Activated effector memory CD4-positive, alpha-beta T cell treated with Interleukin-2 at 50 U/mL for 16 hours (primary cell): ENCODE data around the gene LEF1.

Experiments
- DNase-seq: peaks from one replicate; pipeline ENCODE4 v3.0.0-alpha.2; 2020

LEF1 gene

GRCh38 chr4:108107729-108108382, 60.9 kb downstream of the LEF1 start:
- DNase-seq, result no peak

GRCh38 chr4:108107101-108107500, 61.6 kb downstream of the LEF1 start:
- no peak for DNase-seq

GRCh38 chr4:108106186-108106585, 62.5 kb downstream of the LEF1 start:
- DNase-seq, result no peak

GRCh38 chr4:108103099-108103862, 65.5 kb downstream of the LEF1 start:
- DNase-seq, result no peak

- no peak for DNase-seq
Measured at GRCh38 chr4:108100827-108101226, 67.9 kb downstream of the LEF1 start.

- no peak for DNase-seq
Measured at GRCh38 chr4:108099838-108100237, 68.9 kb downstream of the LEF1 start.

GRCh38 chr4:108097990-108098553, 70.7 kb downstream of the LEF1 start:
- no peak for DNase-seq

GRCh38 chr4:108094923-108095482, 73.7 kb downstream of the LEF1 start:
- DNase-seq, result no peak

GRCh38 chr4:108094131-108094530, 74.6 kb downstream of the LEF1 start:
- no peak for DNase-seq

GRCh38 chr4:108092288-108092687, 76.4 kb downstream of the LEF1 start:
- DNase-seq, result no peak

GRCh38 chr4:108087293-108087967, 81.3 kb downstream of the LEF1 start:
- no peak for DNase-seq

GRCh38 chr4:108081256-108081655, 87.5 kb downstream of the LEF1 start:
- no peak for DNase-seq

- DNase-seq, result peak; percentile 14
Measured at GRCh38 chr4:108080747-108081146, 88.0 kb downstream of the LEF1 start.

GRCh38 chr4:108078024-108078733, 90.6 kb downstream of the LEF1 start:
- DNase-seq, result no peak

- DNase-seq, result peak; percentile 46
Measured at GRCh38 chr4:108072300-108072699, 96.4 kb downstream of the LEF1 start.

GRCh38 chr4:108070775-108071174, 98.0 kb downstream of the LEF1 start:
- DNase-seq, result no peak

GRCh38 chr4:108068442-108068841, 100.3 kb downstream of the LEF1 start:
- no peak for DNase-seq

GRCh38 chr4:108060686-108061321, 107.9 kb downstream of the LEF1 start:
- no peak for DNase-seq

- no peak for DNase-seq
Measured at GRCh38 chr4:108060164-108060563, 108.6 kb downstream of the LEF1 start.

GRCh38 chr4:108058685-108059440, 109.9 kb downstream of the LEF1 start:
- no peak for DNase-seq

GRCh38 chr4:108056418-108056817, 112.3 kb downstream of the LEF1 start:
- no peak for DNase-seq
